Measurements from ENCODE around the gene SYN1.

- TF ChIP-seq CTCF (IDR thresholded peaks at IDR 0.05; ENCODE audit: low read depth, low read length) (no peak), EZH2phosphoT487 (IDR thresholded peaks at IDR 0.05; ENCODE audit: low read depth) (no peak)
These were observed 47.8 kb downstream of the SYN1 start for GRCh38 chrX:47571896-47572295.
